ENCODE measurements around the gene MIOX.

MIOX gene

DNA sequence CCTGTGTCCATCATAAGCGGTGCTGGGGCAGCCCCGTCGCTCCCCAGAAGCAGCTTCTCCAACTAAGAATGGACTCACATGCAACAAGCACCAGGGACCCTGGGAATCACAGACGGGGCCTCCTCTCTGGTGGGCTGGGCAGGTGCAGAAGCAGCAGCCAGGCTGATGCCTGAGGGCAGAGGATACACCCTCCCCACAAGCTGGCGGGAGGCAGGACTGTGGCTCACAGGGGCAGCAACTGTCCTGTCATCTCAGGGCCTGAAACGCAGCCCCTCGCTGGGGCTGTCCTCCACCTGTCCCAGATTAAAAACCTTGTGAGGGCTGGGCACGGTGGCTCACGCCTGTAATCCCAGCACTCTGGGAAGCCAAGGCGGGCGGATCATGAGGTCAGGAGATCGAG lies 8.7 kb upstream of the MIOX start:
- Histone ChIP-seq H3K9me2 (replicated peaks; ENCODE audit: low read depth, low read length) (no peaks in the 10 kb centered on the region), H3K27me3 (ENCODE audit: insufficient read depth, low read length, poor library complexity, severe bottlenecking) (no peaks in the 10 kb centered on the region), H3K9ac (ENCODE audit: low read depth, low read length, poor library complexity, severe bottlenecking) (no peak overlapping the region), H3K9me3 (ENCODE audit: insufficient read depth, low read depth, low read length) (no peaks in the 10 kb centered on the region), H3K4me3 (ENCODE audit: low read length, poor library complexity, severe bottlenecking) (no peak overlapping the region), H3K4me1 (ENCODE audit: insufficient read depth, low read length, poor library complexity, severe bottlenecking) (peaks cover 19% of the 10 kb centered on the region), H3K36me3 (ENCODE audit: insufficient read depth, low read length) (no peaks in the 10 kb centered on the region), H4K20me1 (ENCODE audit: insufficient read depth, low read length, poor library complexity, severe bottlenecking) (peaks cover 13% of the 10 kb centered on the region), H3K4me2 (ENCODE audit: low read depth, low read length, poor library complexity, severe bottlenecking) (no peak overlapping the region), H2AFZ (ENCODE audit: low read length) (no peak overlapping the region), H3F3A (ENCODE audit: low read depth) (no peaks in the 10 kb centered on the region), H3K79me2 (ENCODE audit: insufficient read depth, low read length) (peaks cover 18% of the 10 kb centered on the region)
- TF ChIP-seq EZH2phosphoT487 (IDR thresholded peaks at IDR 0.05; ENCODE audit: borderline replicate concordance) = no peak
- TF ChIP-seq, protein P1, sequence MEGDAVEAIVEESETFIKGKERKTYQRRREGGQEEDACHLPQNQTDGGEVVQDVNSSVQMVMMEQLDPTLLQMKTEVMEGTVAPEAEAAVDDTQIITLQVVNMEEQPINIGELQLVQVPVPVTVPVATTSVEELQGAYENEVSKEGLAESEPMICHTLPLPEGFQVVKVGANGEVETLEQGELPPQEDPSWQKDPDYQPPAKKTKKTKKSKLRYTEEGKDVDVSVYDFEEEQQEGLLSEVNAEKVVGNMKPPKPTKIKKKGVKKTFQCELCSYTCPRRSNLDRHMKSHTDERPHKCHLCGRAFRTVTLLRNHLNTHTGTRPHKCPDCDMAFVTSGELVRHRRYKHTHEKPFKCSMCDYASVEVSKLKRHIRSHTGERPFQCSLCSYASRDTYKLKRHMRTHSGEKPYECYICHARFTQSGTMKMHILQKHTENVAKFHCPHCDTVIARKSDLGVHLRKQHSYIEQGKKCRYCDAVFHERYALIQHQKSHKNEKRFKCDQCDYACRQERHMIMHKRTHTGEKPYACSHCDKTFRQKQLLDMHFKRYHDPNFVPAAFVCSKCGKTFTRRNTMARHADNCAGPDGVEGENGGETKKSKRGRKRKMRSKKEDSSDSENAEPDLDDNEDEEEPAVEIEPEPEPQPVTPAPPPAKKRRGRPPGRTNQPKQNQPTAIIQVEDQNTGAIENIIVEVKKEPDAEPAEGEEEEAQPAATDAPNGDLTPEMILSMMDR (conservative IDR thresholded peaks at IDR 0.05; ENCODE audit: low read length) = no peak

GRCh38 chr22:50479721-50480120 lies 6.9 kb upstream of the MIOX start:
- H3K9me3 ChIP-seq (ENCODE audit: insufficient read depth, low read depth, low read length) = no peaks in the 10 kb centered on the region
- no peaks in the 10 kb centered on the region for H3K36me3 ChIP-seq (ENCODE audit: insufficient read depth, low read length)
- peaks cover under 1% of the 10 kb centered on the region for H3K79me2 ChIP-seq (ENCODE audit: insufficient read depth, low read length)
- H2AFZ ChIP-seq (ENCODE audit: low read length) = no peak overlapping the region
- TF ChIP-seq, protein P1 (conservative IDR thresholded peaks at IDR 0.05; ENCODE audit: low read length) = no peak
- no peak for TF ChIP-seq EZH2phosphoT487 (IDR thresholded peaks at IDR 0.05; ENCODE audit: borderline replicate concordance)
- no peaks in the 10 kb centered on the region for H3K9me2 ChIP-seq (replicated peaks; ENCODE audit: low read depth, low read length)
- H4K20me1 ChIP-seq (ENCODE audit: insufficient read depth, low read length, poor library complexity, severe bottlenecking) = no peaks in the 10 kb centered on the region
- H3K4me3 ChIP-seq (ENCODE audit: low read length, poor library complexity, severe bottlenecking) = no peak overlapping the region
- H3K4me1 ChIP-seq (ENCODE audit: insufficient read depth, low read length, poor library complexity, severe bottlenecking) = peaks cover 10% of the 10 kb centered on the region
- no peaks in the 10 kb centered on the region for H3K27me3 ChIP-seq (ENCODE audit: insufficient read depth, low read length, poor library complexity, severe bottlenecking)
- H3K9ac ChIP-seq (ENCODE audit: low read depth, low read length, poor library complexity, severe bottlenecking) = no peak overlapping the region
- H3F3A ChIP-seq (ENCODE audit: low read depth) = no peaks in the 10 kb centered on the region
- no peak overlapping the region for H3K4me2 ChIP-seq (ENCODE audit: low read depth, low read length, poor library complexity, severe bottlenecking)

DNA sequence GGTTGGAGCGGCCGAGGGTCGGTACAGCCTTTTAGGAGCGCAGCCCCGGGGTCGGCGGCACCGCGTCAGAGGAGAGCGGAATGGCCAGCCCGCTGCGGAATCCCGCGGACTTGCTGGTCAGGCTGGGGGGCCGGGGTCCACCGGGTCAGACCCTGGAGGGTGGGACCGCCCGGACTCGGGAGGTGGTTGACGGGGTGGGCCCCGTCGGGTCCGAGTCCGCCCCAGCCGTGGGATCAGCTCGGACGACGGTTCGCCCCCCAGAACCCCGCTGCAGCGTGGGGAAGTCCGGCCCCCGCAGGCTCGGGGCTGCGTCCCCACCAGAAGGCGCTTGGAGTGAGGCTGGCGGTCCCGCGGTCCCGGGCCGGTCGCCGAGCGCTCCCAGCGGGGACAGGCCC lies 5.6 kb upstream of the MIOX start:
- Histone ChIP-seq H3K79me2 (ENCODE audit: insufficient read depth, low read length) (no peaks in the 10 kb centered on the region), H3K36me3 (ENCODE audit: insufficient read depth, low read length) (no peaks in the 10 kb centered on the region), H3K4me1 (ENCODE audit: insufficient read depth, low read length, poor library complexity, severe bottlenecking) (peaks cover 8% of the 10 kb centered on the region), H3K27me3 (ENCODE audit: insufficient read depth, low read length, poor library complexity, severe bottlenecking) (no peaks in the 10 kb centered on the region), H3K4me2 (ENCODE audit: low read depth, low read length, poor library complexity, severe bottlenecking) (no peak overlapping the region), H3K9ac (ENCODE audit: low read depth, low read length, poor library complexity, severe bottlenecking) (no peak overlapping the region), H2AFZ (ENCODE audit: low read length) (no peak overlapping the region), H3K9me2 (replicated peaks; ENCODE audit: low read depth, low read length) (no peaks in the 10 kb centered on the region), H3K4me3 (ENCODE audit: low read length, poor library complexity, severe bottlenecking) (no peak overlapping the region), H4K20me1 (ENCODE audit: insufficient read depth, low read length, poor library complexity, severe bottlenecking) (no peaks in the 10 kb centered on the region), H3K9me3 (ENCODE audit: insufficient read depth, low read depth, low read length) (no peaks in the 10 kb centered on the region), H3F3A (ENCODE audit: low read depth) (no peaks in the 10 kb centered on the region)
- TF ChIP-seq, protein P1 (conservative IDR thresholded peaks at IDR 0.05; ENCODE audit: low read length) = no peak
- no peak for TF ChIP-seq EZH2phosphoT487 (IDR thresholded peaks at IDR 0.05; ENCODE audit: borderline replicate concordance)

Data from Loucy (cell line).